ENCODE results near the gene SENP5. TPM values are rescaled to one million over a fixed set of nuclear protein-coding genes. Genes with fewer than 3 reads are reported as not detected.
"Not testable (repeated sequence)": the region's sequence is repeated elsewhere in the genome, so short reads cannot be mapped to it uniquely, and the experiment has no call there.

SENP5 gene
- total RNA-seq, 3 donors from 2014 or later (not counting 1 experiment from before 2014, with no cell fraction given), result 77.0 to 98.7 (median 78.0) TPM

DNA sequence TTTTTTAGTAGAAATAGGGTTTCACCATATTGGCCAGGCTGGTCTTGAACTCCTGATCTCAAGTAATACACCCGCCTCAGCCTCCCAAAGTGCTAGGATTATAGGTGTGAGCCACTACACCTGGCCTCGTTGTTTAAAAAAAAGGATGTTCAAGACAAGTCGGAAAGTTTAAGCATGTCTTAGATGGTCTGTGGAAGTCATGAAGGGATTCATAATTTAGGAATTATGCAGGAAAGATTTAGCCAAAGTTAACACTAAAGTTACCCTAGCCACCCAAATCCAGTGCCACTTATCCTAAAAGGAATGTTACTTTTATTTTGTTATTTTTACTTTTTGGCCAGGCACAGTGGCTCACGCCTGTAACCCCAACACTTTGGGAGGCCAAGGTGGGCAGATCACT is 19.3 kb upstream of the SENP5 start:
- H3K27me3 Mint-ChIP-seq (ENCODE audit: low read depth in 2 of 2); ATAC-seq; H3K4me3 Mint-ChIP-seq; H3K36me3 Mint-ChIP-seq; H3K9me3 Mint-ChIP-seq; H3K4me3 ChIP-seq (ENCODE audit: low read length); H3K9me3 ChIP-seq (ENCODE audit: control insufficient read depth, insufficient read depth, low read length); intact Hi-C loops (cut with micrococcal nuclease); H3K27me3 ChIP-seq (ENCODE audit: control insufficient read depth, insufficient read depth, low read length); H3K36me3 ChIP-seq (ENCODE audit: control insufficient read depth, insufficient read depth, low read length); H3K4me1 Mint-ChIP-seq; H3K27ac Mint-ChIP-seq; DNase-seq; H3K4me1 ChIP-seq (ENCODE audit: control insufficient read depth, insufficient read depth, low read length); H3K27ac ChIP-seq (ENCODE audit: low read length): not testable (repeated sequence)
- WGBS (ENCODE audit: insufficient coverage), result 93% methylated on average over 4 of the region's 4 CpGs

DNA sequence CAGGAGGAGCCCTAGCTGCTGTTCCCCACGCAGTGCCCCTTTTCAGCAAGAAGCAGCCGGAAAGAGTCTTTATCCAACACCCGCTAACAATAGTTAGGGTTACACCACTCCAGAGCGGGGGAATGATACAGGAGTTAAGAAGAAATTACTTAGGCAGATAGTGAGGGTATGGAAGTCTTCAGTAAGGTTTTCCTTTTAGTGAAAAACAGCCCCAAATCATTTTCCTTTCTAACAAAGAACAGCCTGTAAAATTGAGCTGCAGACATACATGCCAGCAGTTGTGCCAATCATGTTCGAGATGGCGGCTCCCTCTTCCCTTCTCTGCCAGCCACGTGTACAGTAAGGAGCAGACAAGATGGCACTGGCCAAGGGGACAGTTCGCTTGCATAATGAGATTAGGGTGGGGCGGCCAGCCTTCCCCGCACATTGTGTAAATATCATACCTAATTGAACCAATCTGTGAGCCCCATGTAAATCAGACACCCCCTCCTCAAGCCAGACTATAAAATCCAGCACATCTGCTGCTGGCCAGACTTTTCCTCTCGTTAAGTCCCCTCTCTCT is 18.5 kb upstream of the SENP5 start:
- TF ChIP-seq, protein P1, sequence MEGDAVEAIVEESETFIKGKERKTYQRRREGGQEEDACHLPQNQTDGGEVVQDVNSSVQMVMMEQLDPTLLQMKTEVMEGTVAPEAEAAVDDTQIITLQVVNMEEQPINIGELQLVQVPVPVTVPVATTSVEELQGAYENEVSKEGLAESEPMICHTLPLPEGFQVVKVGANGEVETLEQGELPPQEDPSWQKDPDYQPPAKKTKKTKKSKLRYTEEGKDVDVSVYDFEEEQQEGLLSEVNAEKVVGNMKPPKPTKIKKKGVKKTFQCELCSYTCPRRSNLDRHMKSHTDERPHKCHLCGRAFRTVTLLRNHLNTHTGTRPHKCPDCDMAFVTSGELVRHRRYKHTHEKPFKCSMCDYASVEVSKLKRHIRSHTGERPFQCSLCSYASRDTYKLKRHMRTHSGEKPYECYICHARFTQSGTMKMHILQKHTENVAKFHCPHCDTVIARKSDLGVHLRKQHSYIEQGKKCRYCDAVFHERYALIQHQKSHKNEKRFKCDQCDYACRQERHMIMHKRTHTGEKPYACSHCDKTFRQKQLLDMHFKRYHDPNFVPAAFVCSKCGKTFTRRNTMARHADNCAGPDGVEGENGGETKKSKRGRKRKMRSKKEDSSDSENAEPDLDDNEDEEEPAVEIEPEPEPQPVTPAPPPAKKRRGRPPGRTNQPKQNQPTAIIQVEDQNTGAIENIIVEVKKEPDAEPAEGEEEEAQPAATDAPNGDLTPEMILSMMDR (IDR thresholded peaks at IDR 0.05), result no peak
- Histone ChIP-seq H3K36me3 (ENCODE audit: control insufficient read depth, insufficient read depth, low read length) (no peaks in the 10 kb centered on the region), H3K27me3 (ENCODE audit: control insufficient read depth, insufficient read depth, low read length) (no peaks in the 10 kb centered on the region), H3K27ac (ENCODE audit: low read length) (no peak overlapping the region), H3K9me3 (ENCODE audit: control insufficient read depth, insufficient read depth, low read length) (no peaks in the 10 kb centered on the region), H3K4me3 (ENCODE audit: low read length) (no peak overlapping the region), H3K4me1 (ENCODE audit: control insufficient read depth, insufficient read depth, low read length) (no peaks in the 10 kb centered on the region)
- H3K9me3 Mint-ChIP-seq, result no peaks in the 10 kb centered on the region
- peaks cover 7 to 9% of the 10 kb centered on the region in 2 donors for H3K27me3 Mint-ChIP-seq (ENCODE audit: low read depth in 2 of 2)
- ATAC-seq (no peak), DNase-seq (no peak)
- no peak overlapping the region for H3K4me3 Mint-ChIP-seq
- no peaks in the 10 kb centered on the region for H3K36me3 Mint-ChIP-seq
- H3K27ac Mint-ChIP-seq, result no peak overlapping the region
- 86% methylated on average over 7 of the region's 11 CpGs for WGBS (ENCODE audit: insufficient coverage)
- intact Hi-C loops (cut with micrococcal nuclease), result no loop called here
- H3K4me1 Mint-ChIP-seq, result no peaks in the 10 kb centered on the region

- H3K9me3 Mint-ChIP-seq; H3K36me3 Mint-ChIP-seq; DNase-seq; H3K4me3 Mint-ChIP-seq; H3K9me3 ChIP-seq (ENCODE audit: control insufficient read depth, insufficient read depth, low read length); H3K27me3 ChIP-seq (ENCODE audit: control insufficient read depth, insufficient read depth, low read length); H3K27ac ChIP-seq (ENCODE audit: low read length); intact Hi-C loops (cut with micrococcal nuclease); H3K4me3 ChIP-seq (ENCODE audit: low read length); H3K27ac Mint-ChIP-seq; H3K4me1 ChIP-seq (ENCODE audit: control insufficient read depth, insufficient read depth, low read length); ATAC-seq; H3K36me3 ChIP-seq (ENCODE audit: control insufficient read depth, insufficient read depth, low read length); H3K4me1 Mint-ChIP-seq: not testable (repeated sequence)
- whole genome bisulfite sequencing (ENCODE audit: insufficient coverage), result 96% methylated on average over 8 of the region's 8 CpGs
- peaks cover 6 to 12% of the 10 kb centered on the region in 2 donors for H3K27me3 Mint-ChIP-seq (ENCODE audit: low read depth in 2 of 2)
Observed at GRCh38 chr3:196863000-196863399, 4.7 kb upstream of the SENP5 start.

DNA sequence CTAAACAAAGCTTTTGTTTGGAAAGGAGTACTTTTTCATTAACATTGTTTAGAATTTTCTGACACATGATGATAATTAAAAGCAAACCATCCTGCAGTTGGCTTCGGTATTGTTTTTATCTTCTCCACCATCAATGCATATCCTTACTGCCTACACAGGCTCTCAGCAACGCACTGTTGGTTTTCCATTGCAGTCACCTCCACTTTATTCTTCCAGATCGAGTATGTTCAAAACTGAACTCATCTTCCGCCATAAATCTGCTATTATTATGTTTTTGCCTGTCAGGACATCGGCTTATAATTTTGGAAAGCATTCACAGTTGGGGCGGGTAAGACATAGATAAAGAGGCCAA is 589 bp upstream of the SENP5 start:
- peaks cover 21% of the 10 kb centered on the region for H3K4me1 ChIP-seq (ENCODE audit: control insufficient read depth, insufficient read depth, low read length)
- ATAC-seq (no peak), DNase-seq (no peak)
- H3K36me3 Mint-ChIP-seq, result no peaks in the 10 kb centered on the region
- peak overlapping the region; percentile 93 to 94 for H3K27ac Mint-ChIP-seq
- H3K36me3 ChIP-seq (ENCODE audit: control insufficient read depth, insufficient read depth, low read length), result peaks cover 2% of the 10 kb centered on the region
- no peaks in the 10 kb centered on the region for H3K27me3 Mint-ChIP-seq (ENCODE audit: low read depth in 2 of 2)
- peak overlapping the region; percentile 88 for H3K27ac ChIP-seq (ENCODE audit: low read length)
- WGBS (ENCODE audit: insufficient coverage), result 42% methylated on average over 6 of the region's 6 CpGs
- peak overlapping the region; percentile 93 for H3K4me3 Mint-ChIP-seq
- no peaks in the 10 kb centered on the region for H3K9me3 ChIP-seq (ENCODE audit: control insufficient read depth, insufficient read depth, low read length)
- intact Hi-C loops (cut with micrococcal nuclease), result loop anchor here (1.0 to 5.0 kb wide), 2 partner anchors 75 to 300 kb away; partner anchors contain the start of genes FBXO45, NCBP2 and WDR53
- H3K9me3 Mint-ChIP-seq, result no peaks in the 10 kb centered on the region
- H3K4me1 Mint-ChIP-seq, result peaks cover 11 to 14% of the 10 kb centered on the region in 2 donors
- H3K27me3 ChIP-seq (ENCODE audit: control insufficient read depth, insufficient read depth, low read length), result no peaks in the 10 kb centered on the region
- peak overlapping the region; percentile 58 for H3K4me3 ChIP-seq (ENCODE audit: low read length)
- TF ChIP-seq, protein P1 (IDR thresholded peaks at IDR 0.05), result no peak

Measured in natural killer cell (primary cell).